Hepatocyte (in vitro differentiated cells): Measurements from ENCODE around the gene ETHE1.

Source experiments
- CTCF ChIP-seq: fragments of 200-600 bp; sonication (generic); IDR thresholded peaks from 2 replicates; pipeline ENCODE4 v1.5.1; 2016; ENCODE audit warnings: antibody characterized with exemption, mild to moderate bottlenecking; ENCODE audit not compliant: poor library complexity
- EZH2 ChIP-seq: fragments of 200-600 bp; sonication (generic); IDR thresholded peaks from 2 replicates; pipeline ENCODE4 v1.6.1; 2016; ENCODE audit warnings: antibody characterized with exemption, mild to moderate bottlenecking, borderline replicate concordance
- EZH2phosphoT487 ChIP-seq: fragments of 200-600 bp; sonication (generic); IDR thresholded peaks from one replicate; pipeline ENCODE4 v1.6.1; 2018; ENCODE audit warnings: antibody characterized with exemption, mild to moderate bottlenecking, low read depth, moderate library complexity; ENCODE audit not compliant: unreplicated experiment, severe bottlenecking

- no peak for TF ChIP-seq EZH2
- TF ChIP-seq CTCF, result no peak
- TF ChIP-seq EZH2phosphoT487, result no peak
Measured at GRCh38 chr19:43541920-43542650, 15.1 kb upstream of the ETHE1 start.
